GM12878 (cell line): ENCODE results near the gene DCPS. TPM values are rescaled to one million over a fixed set of nuclear protein-coding genes. Genes with fewer than 3 reads are reported as not detected.

Experiments used
- ATAC-seq: fragments of 200-7000 bp; cut with Tn5 transposase; 3 replicates; pipeline ENCODE4 v1.9.1; 2020; ENCODE audit warnings: mild to moderate bottlenecking, moderate library complexity
- BruUV-seq: library from RNA; stranded (reverse); fragments of 400-500 nt; replicated peaks from 2 replicates; lab custom pipeline; 2021; lab: Mats Ljungman, UMichigan
- CTCF ChIA-PET: fragments of 300-600 bp; sonication (Branson Sonifier 250); formaldehyde crosslinking; extraction: SDS; loops from one replicate; lab custom pipeline; 2021; ENCODE audit warnings: inconsistent platforms; lab: Yijun Ruan, JAX
- POLR2A ChIA-PET: fragments of 350-600 bp; formaldehyde crosslinking; extraction: SDS; loops from one replicate; lab custom pipeline; 2021; ENCODE audit warnings: inconsistent platforms; lab: Charles Lee
- RAD21 ChIA-PET: fragments of 300-600 bp; sonication (Branson Sonifier 250); formaldehyde crosslinking; loops from one replicate; lab custom pipeline; 2023; ENCODE audit warnings: antibody characterized with exemption; ENCODE audit not compliant: unreplicated experiment; lab: Charles Lee
- SMC1A ChIA-PET: fragments of 300-600 bp; sonication (Branson Sonifier 250); formaldehyde crosslinking; loops from one replicate; lab custom pipeline; 2023; ENCODE audit not compliant: unreplicated experiment, uncharacterized antibody; lab: Charles Lee
- DNase-seq: peaks from one replicate; pipeline ENCODE4 v3.0.0-alpha.2; 2011; ENCODE audit warnings: low read depth, low spot score
- FAIRE-seq: peaks from 3 replicates; lab custom pipeline; 2011; peaks lifted over from hg19 to GRCh38; lab: Jason Lieb, UNC
- H2AFZ ChIP-seq: 2 replicates; pipeline ENCODE4 v1.6.0; 2011; ENCODE audit warnings: low read depth, low read length, control low read depth; ENCODE audit not compliant: control insufficient read depth
- H3K27ac ChIP-seq: 2 replicates; pipeline ENCODE4 v1.5.1; 2011; ENCODE audit warnings: control low read depth; ENCODE audit not compliant: control insufficient read depth, insufficient read depth
- H3K27me3 ChIP-seq, 2 experiments: replicated peaks in 1 of 2; 2 replicates each; pipeline versions ENCODE4 v1.6.0 to v1.6.1; 2011; ENCODE audit warnings: low read length in 1 of 2; ENCODE audit not compliant: control insufficient read depth in 2 of 2, insufficient read depth in 2 of 2
- H3K36me3 ChIP-seq, 2 experiments: 2 replicates each; pipeline ENCODE4 v1.5.1; 2011; ENCODE audit warnings: low read length in 1 of 2; ENCODE audit not compliant: control insufficient read depth in 2 of 2, insufficient read depth in 2 of 2
- H3K4me1 ChIP-seq: 2 replicates; pipeline ENCODE4 v1.6.1; 2011; ENCODE audit warnings: mild to moderate bottlenecking, low read length, moderate library complexity, mixed read lengths; ENCODE audit not compliant: control insufficient read depth, insufficient read depth
- H3K4me2 ChIP-seq: 2 replicates; pipeline ENCODE4 v1.6.0; 2011; ENCODE audit warnings: control low read depth; ENCODE audit not compliant: control insufficient read depth, insufficient read depth
- H3K4me3 ChIP-seq: fragments of 200-600 bp; sonication (generic); 2 replicates; pipeline ENCODE4 v1.5.1; 2016
- H3K79me2 ChIP-seq: 2 replicates; pipeline ENCODE4 v1.6.0; 2011; ENCODE audit warnings: low read length; ENCODE audit not compliant: control insufficient read depth, insufficient read depth
- H3K9ac ChIP-seq: 2 replicates; pipeline ENCODE4 v1.8.0; 2011; ENCODE audit warnings: low read length, control low read depth, mixed read lengths; ENCODE audit not compliant: control insufficient read depth, insufficient read depth
- H3K9me3 ChIP-seq: replicated peaks from 3 replicates; pipeline ENCODE4 v1.5.1; 2011; ENCODE audit warnings: mild to moderate bottlenecking, low read length; ENCODE audit not compliant: control insufficient read depth, insufficient read depth
- H4K20me1 ChIP-seq: 2 replicates; pipeline ENCODE4 v1.6.0; 2011; ENCODE audit not compliant: control insufficient read depth, insufficient read depth
- BMI1 ChIP-seq: fragments of 450-650 bp; IDR thresholded peaks from 2 replicates; pipeline ENCODE4 v1.6.1; 2016; ENCODE audit warnings: mild to moderate bottlenecking, moderate library complexity, borderline replicate concordance
- ELK1 ChIP-seq: IDR thresholded peaks from 2 replicates; pipeline ENCODE4 v1.6.1; 2012; ENCODE audit warnings: low read depth, low read length, improper control_type of control experiment
- HDAC2 ChIP-seq: fragments of 200-600 bp; sonication (generic); IDR thresholded peaks from 2 replicates; pipeline ENCODE4 v1.6.1; 2017
- IRF4 ChIP-seq: IDR thresholded peaks from 2 replicates; pipeline ENCODE4 v1.6.1; 2011; ENCODE audit warnings: low read depth, low read length
- NFXL1 ChIP-seq: fragments of 450-650 bp; IDR thresholded peaks from 2 replicates; pipeline ENCODE4 v1.6.1; 2017; ENCODE audit warnings: antibody characterized with exemption, mild to moderate bottlenecking, borderline replicate concordance
- POLR2AphosphoS2 ChIP-seq: IDR thresholded peaks from 2 replicates; pipeline ENCODE4 v1.6.1; 2011; ENCODE audit warnings: low read depth, mild to moderate bottlenecking, low read length, improper control_type of control experiment, moderate library complexity
- PRDM15 ChIP-seq: fragments of 450-650 bp; formaldehyde crosslinking; IDR thresholded peaks from 2 replicates; pipeline ENCODE4 v1.4.0; 2020; ENCODE audit warnings: mild to moderate bottlenecking, moderate library complexity
- SIN3A ChIP-seq: IDR thresholded peaks from 2 replicates; pipeline ENCODE4 v1.6.1; 2012; ENCODE audit warnings: low read depth, low read length, improper control_type of control experiment
- SMARCA5 ChIP-seq: fragments of 450-650 bp; IDR thresholded peaks from 2 replicates; pipeline ENCODE4 v1.6.1; 2017; ENCODE audit warnings: mild to moderate bottlenecking
- SUZ12 ChIP-seq: fragments of 200-600 bp; sonication (generic); IDR thresholded peaks from one replicate; pipeline ENCODE4 v1.6.1; 2018; ENCODE audit warnings: antibody characterized with exemption, mild to moderate bottlenecking; ENCODE audit not compliant: unreplicated experiment
- ZBED1 ChIP-seq: IDR thresholded peaks from 2 replicates; pipeline ENCODE4 v1.6.1; 2016; ENCODE audit warnings: borderline replicate concordance
- ZNF24 ChIP-seq: fragments of 450-650 bp; IDR thresholded peaks from 2 replicates; pipeline ENCODE4 v1.6.1; 2017; ENCODE audit warnings: antibody characterized with exemption, mild to moderate bottlenecking
- ZSCAN29 ChIP-seq: fragments of 450-650 bp; IDR thresholded peaks from 2 replicates; pipeline ENCODE4 v1.6.1; 2017; ENCODE audit warnings: mild to moderate bottlenecking, moderate library complexity
- WGBS: methylation state at CpG from one replicate; pipeline ENCODE4 v1.1.6; 2016; ENCODE audit warnings: low lambda C conversion rate; ENCODE audit not compliant: insufficient replicate concordance, insufficient coverage; ENCODE audit errors: missing lambda C conversion rate; 5-methylcytosine and 5-hydroxymethylcytosine counted together
- in situ Hi-C: fragments of 300-500 bp; cut with MboI; formaldehyde crosslinking; loops from 9 replicates; pipeline ENCODE4 v1.14.3; 2018; ENCODE audit warnings: mixed read lengths
- intact Hi-C: fragments of 100-400 bp; cut with micrococcal nuclease; formaldehyde crosslinking; loops from one replicate; pipeline ENCODE4 v1.14.2; 2022; ENCODE audit not compliant: unreplicated experiment
- polyA plus RNA-seq, 11 experiments: library from polyadenylated mRNA; depleted of rRNA in 4 of 11; unstranded in 6 of 11; stranded (reverse) in 5 of 11; fragments of >200 nt; fragmentation: Nextera tagmentation in 4 of 11; fragmentation: Illumina TruSeq in 1 of 11; extraction: Ambion mirVana in 4 of 11; extraction: Trizol in 1 of 11; gene quantifications; 1 replicate in 1 of 11; 2 replicates in 10 of 11; pipeline versions ENCODE4 v1.2.1 to v1.2.3, GENCODE V29; 2011 to 2016; ENCODE audit warnings: inconsistent platforms in 2 of 11, missing spikeins in 2 of 11, low read depth in 1 of 11
- total RNA-seq, 4 experiments: library from RNA; depleted of rRNA in 3 of 4; stranded (reverse); fragments of >200 nt in 3 of 4; fragmentation: Illumina TruSeq in 1 of 4; extraction: Trizol in 1 of 4; gene quantifications; 2 replicates each; pipeline versions ENCODE4 v1.2.1 to v1.2.3, GENCODE V29; 2013 to 2021
- TF ChIP-seq, protein P1 (sequence below): IDR thresholded peaks from 2 replicates; pipeline ENCODE4 v1.6.1; 2011; ENCODE audit warnings: low read depth, low read length, improper control_type of control experiment, borderline replicate concordance

Gene DCPS
- total and polyA plus RNA-seq, 10 of the 15 experiments (the other 5 are each of a cell fraction or from before 2014, with no cell fraction given) = 23.5 to 101 (median 67.4) TPM

- TF ChIP-seq ELK1 (no peak), IRF4 (no peak), NFXL1 (no peak), ZBED1 (no peak), SUZ12 (no peak), SMARCA5 (no peak), POLR2AphosphoS2 (no peak), HDAC2 (no peak)
- TF ChIP-seq, all 136 proteins: peak for 0
Observed at GRCh38 chr11:126333142-126333541, 29.3 kb downstream of the DCPS start (continued).

- POLR2A ChIA-PET = no interaction called here
- Histone ChIP-seq H2AFZ (no peak overlapping the region), H3K4me3 (no peak overlapping the region), H3K79me2 (no peaks in the 10 kb centered on the region), H3K9me3 (no peaks in the 10 kb centered on the region), H3K27me3 (no peaks in the 10 kb centered on the region), H4K20me1 (no peaks in the 10 kb centered on the region), H3K36me3 (peaks cover 28 to 31% of the 10 kb centered on the region in 2 experiments; a peak in 3 of 4 replicates), H3K4me1 (no peaks in the 10 kb centered on the region; the same call in 1 of the 2 replicates), H3K9ac (no peak overlapping the region), H3K27ac (no peak overlapping the region), H3K4me2 (no peak overlapping the region)
- CTCF ChIA-PET = interaction anchor here (1.4 kb wide), 1 partner anchor 24 kb away, joined by 4 read pairs; no protein-coding TSS in a partner anchor
- no peak for DNase-seq
- WGBS = 96% methylated on average over 6 of the region's 6 CpGs
- intact Hi-C loops = no loop called here
- ATAC-seq = no peak
- SMC1A ChIA-PET = no interaction called here
- RAD21 ChIA-PET = interaction anchor here (1.5 kb wide), 1 partner anchor 146 kb away, joined by 4 read pairs; no protein-coding TSS in a partner anchor
- in situ Hi-C loops = no loop called here
- no peak for FAIRE-seq
- no TSS peak for BruUV-seq
- no peak for TF ChIP-seq ZNF24
- TF ChIP-seq, protein P1, sequence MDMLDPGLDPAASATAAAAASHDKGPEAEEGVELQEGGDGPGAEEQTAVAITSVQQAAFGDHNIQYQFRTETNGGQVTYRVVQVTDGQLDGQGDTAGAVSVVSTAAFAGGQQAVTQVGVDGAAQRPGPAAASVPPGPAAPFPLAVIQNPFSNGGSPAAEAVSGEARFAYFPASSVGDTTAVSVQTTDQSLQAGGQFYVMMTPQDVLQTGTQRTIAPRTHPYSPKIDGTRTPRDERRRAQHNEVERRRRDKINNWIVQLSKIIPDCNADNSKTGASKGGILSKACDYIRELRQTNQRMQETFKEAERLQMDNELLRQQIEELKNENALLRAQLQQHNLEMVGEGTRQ = no peak
- TF ChIP-seq SIN3A = no peak
- TF ChIP-seq BMI1 = no peak
- TF ChIP-seq PRDM15 (CRISPR knock-in tag) = no peak
- no peak for TF ChIP-seq ZSCAN29
Observed at GRCh38 chr11:126334659-126335462, 31.0 kb downstream of the DCPS start.
